Muscle layer of colon (tissue), 2 donors: ENCODE data around the gene HSPA4L.

Source experiments
- H3K27ac ChIP-seq: one replicate; pipeline ENCODE4 v1.7.0; 2013; ENCODE audit warnings: low read depth, mild to moderate bottlenecking, low read length, moderate library complexity
- H3K27me3 ChIP-seq, 2 donors: one replicate each; pipeline ENCODE4 v1.7.0; 2013; ENCODE audit warnings: low read length in 2 of 2, mild to moderate bottlenecking in 2 of 2; ENCODE audit not compliant: insufficient read depth in 2 of 2, control insufficient read depth in 1 of 2
- H3K36me3 ChIP-seq: one replicate; pipeline ENCODE4 v1.7.0; 2013; ENCODE audit warnings: mild to moderate bottlenecking, low read length; ENCODE audit not compliant: insufficient read depth
- H3K4me1 ChIP-seq: one replicate; pipeline ENCODE4 v1.7.0; 2013; ENCODE audit warnings: mild to moderate bottlenecking, low read length; ENCODE audit not compliant: insufficient read depth
- H3K4me3 ChIP-seq, 2 donors: one replicate each; pipeline ENCODE4 v1.7.0; 2013; ENCODE audit warnings: low read length in 2 of 2, low read depth in 1 of 2, mild to moderate bottlenecking in 1 of 2, moderate library complexity in 1 of 2
- H3K9ac ChIP-seq: one replicate; pipeline ENCODE4 v1.7.0; 2013; ENCODE audit warnings: low read length
- H3K9me3 ChIP-seq: one replicate; pipeline ENCODE4 v1.7.0; 2013; ENCODE audit warnings: mild to moderate bottlenecking, low read length
- donor health status: abdominal sarcoma.
- donor health status: Adenocarcinoma of cecum.

Gene HSPA4L

GRCh38 chr4:127791391-127791790 is 9.3 kb downstream of the HSPA4L start:
- Histone ChIP-seq H3K4me3 (no peak overlapping the region), H3K27me3 (no peaks in the 10 kb centered on the region), H3K9ac (no peak overlapping the region), H3K27ac (no peak overlapping the region), H3K4me1 (no peaks in the 10 kb centered on the region), H3K9me3 (no peaks in the 10 kb centered on the region), H3K36me3 (no peaks in the 10 kb centered on the region)

GRCh38 chr4:127793528-127793927 is 11.4 kb downstream of the HSPA4L start:
- no peaks in the 10 kb centered on the region for H3K9me3 ChIP-seq
- H3K9ac ChIP-seq: no peak overlapping the region
- H3K4me1 ChIP-seq: no peaks in the 10 kb centered on the region
- no peaks in the 10 kb centered on the region for H3K36me3 ChIP-seq
- no peaks in the 10 kb centered on the region for H3K27me3 ChIP-seq
- H3K27ac ChIP-seq: no peak overlapping the region
- H3K4me3 ChIP-seq: no peak overlapping the region

GRCh38 chr4:127799711-127800110 is 17.6 kb downstream of the HSPA4L start:
- Histone ChIP-seq H3K4me1 (no peaks in the 10 kb centered on the region), H3K9me3 (no peaks in the 10 kb centered on the region), H3K36me3 (no peaks in the 10 kb centered on the region), H3K9ac (no peak overlapping the region), H3K4me3 (no peak overlapping the region), H3K27ac (no peak overlapping the region), H3K27me3 (no peaks in the 10 kb centered on the region)

GRCh38 chr4:127809173-127809800 is 27.2 kb downstream of the HSPA4L start:
- Histone ChIP-seq H3K4me3 (no peak overlapping the region), H3K9ac (no peak overlapping the region), H3K9me3 (no peaks in the 10 kb centered on the region), H3K27ac (no peak overlapping the region), H3K36me3 (peaks cover 4% of the 10 kb centered on the region), H3K27me3 (no peaks in the 10 kb centered on the region), H3K4me1 (no peaks in the 10 kb centered on the region)

- H3K27ac ChIP-seq: no peak overlapping the region
- no peaks in the 10 kb centered on the region for H3K4me1 ChIP-seq
- no peaks in the 10 kb centered on the region for H3K27me3 ChIP-seq
- no peaks in the 10 kb centered on the region for H3K9me3 ChIP-seq
- peaks cover 4% of the 10 kb centered on the region for H3K36me3 ChIP-seq
- H3K9ac ChIP-seq: no peak overlapping the region
- no peak overlapping the region for H3K4me3 ChIP-seq
These were observed 28.4 kb downstream of the HSPA4L start for GRCh38 chr4:127810551-127810950.

- Histone ChIP-seq H3K9ac (no peak overlapping the region), H3K4me3 (no peak overlapping the region), H3K36me3 (no peaks in the 10 kb centered on the region), H3K27ac (no peak overlapping the region), H3K4me1 (no peaks in the 10 kb centered on the region), H3K27me3 (no peaks in the 10 kb centered on the region), H3K9me3 (no peaks in the 10 kb centered on the region)
These were observed 40.3 kb downstream of the HSPA4L start for GRCh38 chr4:127822430-127822829.

GRCh38 chr4:127828121-127828520 is 46.0 kb downstream of the HSPA4L start:
- Histone ChIP-seq H3K4me3 (no peak overlapping the region), H3K4me1 (no peaks in the 10 kb centered on the region), H3K9ac (no peak overlapping the region), H3K27me3 (no peaks in the 10 kb centered on the region), H3K9me3 (no peaks in the 10 kb centered on the region), H3K36me3 (no peaks in the 10 kb centered on the region), H3K27ac (no peak overlapping the region)

- Histone ChIP-seq H3K36me3 (no peaks in the 10 kb centered on the region), H3K27me3 (no peaks in the 10 kb centered on the region), H3K9me3 (no peaks in the 10 kb centered on the region), H3K4me1 (no peaks in the 10 kb centered on the region), H3K27ac (no peak overlapping the region), H3K4me3 (no peak overlapping the region), H3K9ac (no peak overlapping the region)
These were observed 46.9 kb downstream of the HSPA4L start for GRCh38 chr4:127829014-127829413.

- no peaks in the 10 kb centered on the region for H3K36me3 ChIP-seq
- H3K27ac ChIP-seq: no peak overlapping the region
- H3K27me3 ChIP-seq: no peaks in the 10 kb centered on the region
- H3K9me3 ChIP-seq: no peaks in the 10 kb centered on the region
- H3K4me3 ChIP-seq: no peak overlapping the region
- no peak overlapping the region for H3K9ac ChIP-seq
- H3K4me1 ChIP-seq: no peaks in the 10 kb centered on the region
These were observed 50.5 kb downstream of the HSPA4L start for GRCh38 chr4:127832585-127832984.

GRCh38 chr4:127843704-127844600 is 61.8 kb downstream of the HSPA4L start:
- Histone ChIP-seq H3K27ac (no peak overlapping the region), H3K9ac (no peak overlapping the region), H3K27me3 (no peaks in the 10 kb centered on the region), H3K4me1 (no peaks in the 10 kb centered on the region), H3K9me3 (peaks cover 3% of the 10 kb centered on the region), H3K4me3 (no peak overlapping the region), H3K36me3 (no peaks in the 10 kb centered on the region)

GRCh38 chr4:127844601-127845116 is 62.5 kb downstream of the HSPA4L start:
- Histone ChIP-seq H3K4me3 (no peak overlapping the region), H3K4me1 (no peaks in the 10 kb centered on the region), H3K9me3 (peaks cover 8% of the 10 kb centered on the region), H3K9ac (no peak overlapping the region), H3K27ac (no peak overlapping the region), H3K36me3 (no peaks in the 10 kb centered on the region), H3K27me3 (no peaks in the 10 kb centered on the region)
